Naive thymus-derived CD4-positive, alpha-beta T cell (primary cell): ENCODE measurements around the gene IFNL3. TPM values are rescaled to one million over a fixed set of nuclear protein-coding genes. Genes with fewer than 3 reads are reported as not detected.

ENCODE experiments used
- ATAC-seq: fragments of 150-1000 bp; cut with Tn5 transposase; 2 replicates; pipeline ENCODE4 v1.10.0; 2021; ENCODE audit warnings: mild to moderate bottlenecking, moderate library complexity
- CTCF ChIA-PET: fragments of 350-600 bp; sonication (Branson Sonifier 250); formaldehyde crosslinking; loops from one replicate; lab custom pipeline; 2021; ENCODE audit warnings: antibody characterized with exemption; lab: Charles Lee
- POLR2A ChIA-PET: fragments of 350-600 bp; sonication (Branson Sonifier 250); formaldehyde crosslinking; loops from one replicate; lab custom pipeline; 2021; ENCODE audit warnings: antibody characterized with exemption, inconsistent platforms; lab: Charles Lee
- DNase-seq, 9 donors: peaks; one replicate each; pipeline versions ENCODE4 v3.0.0 to v3.0.0-alpha.2; 2020 to 2022; ENCODE audit warnings: mixed read lengths in 1 of 9
- H3K27ac ChIP-seq: one replicate; pipeline ENCODE4 v1.7.0; 2013; ENCODE audit warnings: mild to moderate bottlenecking, low read depth, low read length, moderate library complexity
- H3K27me3 ChIP-seq, 2 donors: one replicate each; pipeline ENCODE4 v1.7.0; 2013; ENCODE audit warnings: low read length in 2 of 2, mild to moderate bottlenecking in 2 of 2, moderate library complexity in 2 of 2; ENCODE audit not compliant: control insufficient read depth in 2 of 2, insufficient read depth in 2 of 2
- H3K36me3 ChIP-seq, 3 experiments: 1 replicate in 2 of 3; 2 replicates in 1 of 3; pipeline ENCODE4 v1.7.0; 2013; ENCODE audit warnings: low read length in 3 of 3, mild to moderate bottlenecking in 3 of 3, moderate library complexity in 1 of 3; ENCODE audit not compliant: insufficient read depth in 3 of 3, control insufficient read depth in 2 of 3
- H3K4me1 ChIP-seq, 2 donors: one replicate each; pipeline ENCODE4 v1.7.0; 2013; ENCODE audit warnings: low read length in 2 of 2, mild to moderate bottlenecking in 2 of 2, moderate library complexity in 1 of 2; ENCODE audit not compliant: control insufficient read depth in 2 of 2, insufficient read depth in 2 of 2
- H3K4me3 ChIP-seq: 2 replicates; pipeline ENCODE4 v1.7.0; 2013; ENCODE audit warnings: mild to moderate bottlenecking, low read length
- H3K9me3 ChIP-seq, 3 experiments: 1 replicate in 2 of 3; 2 replicates in 1 of 3; pipeline ENCODE4 v1.7.0; 2013; ENCODE audit warnings: low read length in 3 of 3; ENCODE audit not compliant: control insufficient read depth in 2 of 3
- H3K27ac Mint-ChIP-seq, 9 donors: one replicate each; pipeline ENCODE4 v1.8.0; 2020 to 2022; ENCODE audit warnings: mixed read lengths in 9 of 9, mild to moderate bottlenecking in 8 of 9, moderate library complexity in 5 of 9, inconsistent platforms in 2 of 9
- H3K27me3 Mint-ChIP-seq, 5 donors: one replicate each; pipeline ENCODE4 v1.8.0; 2021 to 2022; ENCODE audit warnings: mixed read lengths in 5 of 5, mild to moderate bottlenecking in 1 of 5
- H3K36me3 Mint-ChIP-seq, 5 donors: one replicate each; pipeline ENCODE4 v1.8.0; 2020 to 2022; ENCODE audit warnings: mixed read lengths in 5 of 5, mild to moderate bottlenecking in 3 of 5, inconsistent platforms in 1 of 5
- H3K4me1 Mint-ChIP-seq, 7 donors: one replicate each; pipeline ENCODE4 v1.8.0; 2020 to 2022; ENCODE audit warnings: mixed read lengths in 7 of 7, mild to moderate bottlenecking in 3 of 7, inconsistent platforms in 1 of 7
- H3K4me3 Mint-ChIP-seq, 10 donors: one replicate each; pipeline ENCODE4 v1.8.0; 2020 to 2022; ENCODE audit warnings: mild to moderate bottlenecking in 10 of 10, mixed read lengths in 10 of 10, moderate library complexity in 6 of 10, inconsistent platforms in 2 of 10
- H3K9me3 Mint-ChIP-seq, 11 donors: one replicate each; pipeline ENCODE4 v1.8.0; 2020 to 2022; ENCODE audit warnings: mixed read lengths in 11 of 11, mild to moderate bottlenecking in 4 of 11, inconsistent platforms in 1 of 11, moderate library complexity in 1 of 11
- intact Hi-C, 2 donors: fragments of 100-400 bp; cut with micrococcal nuclease; formaldehyde crosslinking; loops; one replicate each; pipeline ENCODE4 v1.15.1; 2023
- polyA plus RNA-seq, 2 donors: library from polyadenylated mRNA; unstranded; fragments of 300-500 nt; fragmentation: Illumina TruSeq; gene quantifications; one replicate each; pipeline ENCODE4 v1.2.3, GENCODE V29; 2021
- total RNA-seq, 6 experiments: library from RNA in 5 of 6; stranded (reverse) in 5 of 6; gene quantifications; 1 replicate in 5 of 6; 2 replicates in 1 of 6; pipeline ENCODE4 v1.2.3 and lab custom pipeline; 2021 to 2026

Gene IFNL3
- total and polyA plus RNA-seq, 7 experiments from 2014 or later = not detected

GRCh38 chr19:39264306-39265290 lies 19.8 kb upstream of the IFNL3 start:
- no peak for DNase-seq
- H3K27ac ChIP-seq = no peak overlapping the region
- Mint-ChIP-seq H3K36me3 (peaks cover 0 to 4% (median 0%) of the 10 kb centered on the region in 5 donors), H3K4me1 (peaks cover 0 to 9% (median 7%) of the 10 kb centered on the region in 7 donors), H3K9me3 (peaks cover 0 to 2% (median 0%) of the 10 kb centered on the region in 11 donors), H3K27me3 (peaks cover 25 to 42% (median 35%) of the 10 kb centered on the region in 5 donors), H3K4me3 (peak overlapping the region in 2 of 10 donors; percentile 54 to 55), H3K27ac (no peak overlapping the region)
- ATAC-seq = peak; percentile 12
- POLR2A ChIA-PET = no interaction called here
- peaks cover 0 to 3% of the 10 kb centered on the region in 2 donors for H3K27me3 ChIP-seq
- H3K36me3 ChIP-seq = no peaks in the 10 kb centered on the region
- H3K9me3 ChIP-seq = no peaks in the 10 kb centered on the region
- CTCF ChIA-PET = no interaction called here
- intact Hi-C loops = no loop called here
- H3K4me1 ChIP-seq = peaks cover 0 to 10% of the 10 kb centered on the region in 2 donors
- no peak overlapping the region for H3K4me3 ChIP-seq

GRCh38 chr19:39263912-39264305 lies 19.1 kb upstream of the IFNL3 start:
- intact Hi-C loops = no loop called here
- Histone ChIP-seq H3K4me3 (no peak overlapping the region), H3K27me3 (peaks cover 0 to 3% of the 10 kb centered on the region in 2 donors), H3K4me1 (peaks cover 0 to 10% of the 10 kb centered on the region in 2 donors), H3K9me3 (no peaks in the 10 kb centered on the region), H3K27ac (no peak overlapping the region), H3K36me3 (no peaks in the 10 kb centered on the region)
- CTCF ChIA-PET = no interaction called here
- Mint-ChIP-seq H3K9me3 (peaks cover 0 to 2% (median 0%) of the 10 kb centered on the region in 11 donors), H3K36me3 (peaks cover 0 to 4% (median 0%) of the 10 kb centered on the region in 5 donors), H3K4me3 (peak overlapping the region in 4 of 10 donors; percentile 4 to 54 (median 28)), H3K27ac (no peak overlapping the region), H3K4me1 (peaks cover 0 to 9% (median 7%) of the 10 kb centered on the region in 7 donors), H3K27me3 (peaks cover 25 to 42% (median 35%) of the 10 kb centered on the region in 5 donors)
- DNase-seq (no peak), ATAC-seq (peak; percentile 6)
- POLR2A ChIA-PET = no interaction called here

- no peaks in the 10 kb centered on the region for H3K9me3 ChIP-seq
- peaks cover 0 to 4% (median 0%) of the 10 kb centered on the region in 5 donors for H3K36me3 Mint-ChIP-seq
- no peak overlapping the region for H3K27ac Mint-ChIP-seq
- H3K4me3 Mint-ChIP-seq = no peak overlapping the region
- no peak overlapping the region for H3K27ac ChIP-seq
- no peak overlapping the region for H3K4me3 ChIP-seq
- H3K9me3 Mint-ChIP-seq = peaks cover 0 to 2% (median 0%) of the 10 kb centered on the region in 11 donors
- POLR2A ChIA-PET = no interaction called here
- H3K4me1 ChIP-seq = peaks cover 0 to 10% of the 10 kb centered on the region in 2 donors
- DNase-seq (no peak), ATAC-seq (no peak)
- peaks cover 25 to 46% (median 35%) of the 10 kb centered on the region in 5 donors for H3K27me3 Mint-ChIP-seq
- no peaks in the 10 kb centered on the region for H3K36me3 ChIP-seq
- peaks cover 0 to 9% (median 7%) of the 10 kb centered on the region in 7 donors for H3K4me1 Mint-ChIP-seq
- intact Hi-C loops = no loop called here
- H3K27me3 ChIP-seq = peaks cover 0 to 3% of the 10 kb centered on the region in 2 donors
- CTCF ChIA-PET = no interaction called here
Measured at GRCh38 chr19:39262496-39262895, 17.7 kb upstream of the IFNL3 start.

- peaks cover 0 to 4% (median 0%) of the 10 kb centered on the region in 5 donors for H3K36me3 Mint-ChIP-seq
- no peak overlapping the region for H3K4me3 Mint-ChIP-seq
- H3K36me3 ChIP-seq = no peaks in the 10 kb centered on the region
- ChIA-PET CTCF (no interaction called here), POLR2A (interaction anchor here (1.0 kb wide), 1 partner anchor 42 kb away, joined by 3 read pairs; no protein-coding TSS in a partner anchor)
- H3K27me3 ChIP-seq = peaks cover 0 to 3% of the 10 kb centered on the region in 2 donors
- no peak overlapping the region for H3K27ac Mint-ChIP-seq
- intact Hi-C loops = no loop called here
- ATAC-seq = no peak
- DNase-seq = no peak
- H3K27me3 Mint-ChIP-seq = peaks cover 25 to 49% (median 39%) of the 10 kb centered on the region in 5 donors
- H3K4me1 ChIP-seq = peaks cover 0 to 10% of the 10 kb centered on the region in 2 donors
- no peaks in the 10 kb centered on the region for H3K9me3 ChIP-seq
- peaks cover 0 to 2% (median 0%) of the 10 kb centered on the region in 11 donors for H3K9me3 Mint-ChIP-seq
- no peak overlapping the region for H3K27ac ChIP-seq
- no peak overlapping the region for H3K4me3 ChIP-seq
- peaks cover 0 to 9% (median 7%) of the 10 kb centered on the region in 7 donors for H3K4me1 Mint-ChIP-seq
Measured at GRCh38 chr19:39261704-39262103, 16.9 kb upstream of the IFNL3 start.

GRCh38 chr19:39257227-39257626 lies 12.4 kb upstream of the IFNL3 start:
- Histone ChIP-seq H3K9me3 (no peaks in the 10 kb centered on the region), H3K27me3 (no peaks in the 10 kb centered on the region), H3K4me3 (no peak overlapping the region), H3K27ac (no peak overlapping the region), H3K4me1 (no peaks in the 10 kb centered on the region), H3K36me3 (no peaks in the 10 kb centered on the region)
- peaks cover 8 to 28% (median 14%) of the 10 kb centered on the region in 5 donors for H3K27me3 Mint-ChIP-seq
- intact Hi-C loops = no loop called here
- H3K36me3 Mint-ChIP-seq = no peaks in the 10 kb centered on the region
- no peak overlapping the region for H3K4me3 Mint-ChIP-seq
- ChIA-PET CTCF (no interaction called here), POLR2A (no interaction called here)
- ATAC-seq (no peak), DNase-seq (no peak)
- H3K27ac Mint-ChIP-seq = peak overlapping the region in 1 of 9 donors; percentile 26
- peaks cover 0 to 2% (median 0%) of the 10 kb centered on the region in 11 donors for H3K9me3 Mint-ChIP-seq
- H3K4me1 Mint-ChIP-seq = peaks cover 0 to 12% (median 4%) of the 10 kb centered on the region in 7 donors

- Histone ChIP-seq H3K4me1 (no peaks in the 10 kb centered on the region), H3K27me3 (no peaks in the 10 kb centered on the region), H3K27ac (no peak overlapping the region), H3K36me3 (no peaks in the 10 kb centered on the region), H3K4me3 (no peak overlapping the region), H3K9me3 (no peaks in the 10 kb centered on the region)
- ATAC-seq = no peak
- no peak for DNase-seq
- intact Hi-C loops = no loop called here
- H3K4me3 Mint-ChIP-seq = no peak overlapping the region
- ChIA-PET POLR2A (no interaction called here), CTCF (no interaction called here)
- H3K27ac Mint-ChIP-seq = no peak overlapping the region
- H3K27me3 Mint-ChIP-seq = peaks cover 0 to 18% (median 5%) of the 10 kb centered on the region in 5 donors
- peaks cover 0 to 2% (median 0%) of the 10 kb centered on the region in 11 donors for H3K9me3 Mint-ChIP-seq
- peaks cover 2 to 18% (median 9%) of the 10 kb centered on the region in 7 donors for H3K4me1 Mint-ChIP-seq
- no peaks in the 10 kb centered on the region for H3K36me3 Mint-ChIP-seq
Measured at GRCh38 chr19:39254531-39255345, 9.9 kb upstream of the IFNL3 start.
